Activated CD8-positive, alpha-beta memory T cell treated with anti-CD3 and anti-CD28 coated beads for 4 hours (primary cell): ENCODE results near the gene EFCAB12.
"Not testable (repeated sequence)": the region's sequence is repeated elsewhere in the genome, so short reads cannot be mapped to it uniquely, and the experiment has no call there.

Experiments used
- DNase-seq, 2 donors: peaks; one replicate each; pipeline ENCODE4 v3.0.0-alpha.2; 2020; ENCODE audit warnings: low read depth in 2 of 2

Gene EFCAB12

DNA sequence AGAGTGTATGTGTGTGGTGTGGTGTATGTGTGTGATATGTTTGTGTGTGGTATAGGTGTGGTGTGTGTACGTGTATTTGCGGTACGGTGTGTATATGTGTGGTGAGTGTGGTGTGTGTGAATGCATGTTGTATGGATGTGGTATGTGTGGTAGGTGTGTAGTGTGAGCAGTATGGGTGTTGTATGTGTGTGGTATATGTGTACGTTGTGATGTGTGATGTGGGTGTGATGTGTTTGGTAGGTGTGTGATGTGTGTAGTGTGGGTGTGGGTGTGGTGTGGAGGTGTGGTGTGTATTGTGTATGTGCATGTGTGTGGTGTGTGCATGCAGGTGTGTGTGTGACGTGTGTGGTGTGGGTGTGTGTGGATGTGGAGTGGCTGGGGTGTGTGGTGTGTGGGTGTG, 58.7 kb downstream of the EFCAB12 start:
- no peak for DNase-seq

DNA sequence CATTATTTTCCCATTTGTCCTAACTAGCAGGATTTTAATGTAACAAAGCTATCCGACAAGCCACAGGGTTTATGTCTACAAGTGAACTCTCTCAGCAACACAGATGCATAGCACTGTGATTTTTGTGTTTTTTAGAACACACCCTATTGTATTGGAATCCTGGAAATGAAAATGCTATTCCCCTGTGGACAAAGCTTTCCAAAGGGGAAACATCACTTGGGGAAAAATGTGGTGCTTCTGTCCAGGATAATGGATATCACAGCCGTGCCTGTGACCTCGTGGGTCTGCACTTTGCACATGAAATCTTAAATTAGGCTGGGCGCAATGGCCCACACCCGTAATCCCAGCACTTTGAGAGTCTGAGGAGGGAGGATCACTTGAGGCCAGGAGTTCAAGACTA, 60.6 kb downstream of the EFCAB12 start:
- no peak for DNase-seq

DNA sequence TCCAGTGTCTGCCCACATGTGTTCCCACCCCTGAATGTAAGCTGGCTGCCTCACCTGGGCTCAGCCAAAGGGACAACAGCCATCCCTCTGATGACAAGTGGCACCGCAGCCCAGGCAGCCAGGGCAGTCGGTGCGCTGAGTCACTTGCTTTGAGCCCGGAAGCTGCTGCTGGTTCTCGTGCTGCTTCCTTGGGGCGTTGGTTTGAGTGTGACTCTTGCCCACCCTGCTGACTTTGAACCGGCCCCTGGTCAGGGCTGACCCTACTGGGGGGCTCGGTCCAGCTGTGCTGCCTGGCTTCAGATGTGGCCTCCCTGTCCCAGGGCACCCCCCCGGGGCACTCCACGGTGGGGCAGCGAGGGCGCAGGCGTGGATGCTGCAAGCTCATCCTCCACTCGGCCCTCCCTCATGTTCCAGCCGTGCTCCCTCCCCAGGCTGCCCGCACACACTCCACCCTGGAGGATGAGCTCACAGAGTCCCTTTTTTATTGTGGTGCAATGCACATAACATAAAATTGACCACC, 62.1 kb downstream of the EFCAB12 start:
- DNase-seq = no peak

DNA sequence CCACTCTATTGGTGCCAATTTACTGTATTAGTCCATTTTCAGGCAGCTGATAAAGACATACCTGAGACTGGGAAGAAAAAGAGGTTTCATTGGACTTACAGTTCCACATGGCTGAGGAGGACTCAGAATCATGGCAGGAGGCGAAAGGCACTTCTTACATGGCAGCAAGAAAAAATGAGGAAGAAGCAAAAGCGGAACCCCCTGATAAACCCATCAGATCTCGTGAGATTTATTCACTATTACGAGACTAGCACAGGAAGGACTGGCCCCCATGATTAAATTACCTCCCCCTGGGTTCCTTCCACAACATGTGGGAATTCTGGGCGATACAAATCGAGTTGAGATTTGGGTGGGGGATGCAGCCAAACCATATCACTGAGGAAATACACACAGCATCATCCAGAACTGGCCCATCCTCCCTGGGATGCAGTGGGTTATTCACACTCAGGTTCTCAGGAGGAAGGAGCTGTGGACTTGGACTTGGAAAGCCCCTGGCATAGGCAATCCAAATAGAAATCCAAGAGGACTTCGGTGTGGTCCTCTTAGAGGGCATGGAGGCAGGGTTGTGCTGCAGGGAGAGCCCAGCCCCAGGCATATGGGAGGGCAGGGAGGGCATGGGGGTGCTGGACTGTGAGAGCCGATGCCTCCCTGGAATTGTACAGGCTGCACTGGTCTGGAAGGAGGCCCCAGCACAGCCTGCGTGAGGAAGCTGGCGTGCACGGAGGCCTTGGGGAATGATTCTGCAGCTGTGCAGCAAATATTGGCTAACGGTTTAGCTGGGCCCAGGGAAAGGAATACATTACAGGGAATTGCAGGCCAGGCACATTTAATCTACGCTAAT, 62.9 kb downstream of the EFCAB12 start:
- no peak for DNase-seq

DNA sequence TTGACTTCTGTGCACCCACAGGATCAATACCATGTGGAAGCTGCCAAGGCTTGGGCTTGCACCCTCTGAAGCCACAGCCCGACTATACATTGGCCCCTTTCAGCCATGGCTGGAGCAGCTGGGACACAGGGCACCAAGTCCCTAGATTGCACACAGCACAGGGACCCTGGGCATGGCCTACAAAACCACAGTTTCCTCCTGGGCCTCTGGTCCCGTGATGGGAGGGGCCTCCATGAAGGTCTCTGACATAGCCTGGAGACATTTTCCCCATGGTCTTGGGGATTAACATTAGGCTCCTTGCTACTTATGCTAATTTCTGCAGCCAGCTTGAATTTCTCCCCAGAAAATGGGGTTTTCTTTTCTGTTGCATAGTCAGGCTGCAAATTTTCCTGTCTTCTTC, 63.6 kb downstream of the EFCAB12 start:
- not testable (repeated sequence) for DNase-seq

DNA sequence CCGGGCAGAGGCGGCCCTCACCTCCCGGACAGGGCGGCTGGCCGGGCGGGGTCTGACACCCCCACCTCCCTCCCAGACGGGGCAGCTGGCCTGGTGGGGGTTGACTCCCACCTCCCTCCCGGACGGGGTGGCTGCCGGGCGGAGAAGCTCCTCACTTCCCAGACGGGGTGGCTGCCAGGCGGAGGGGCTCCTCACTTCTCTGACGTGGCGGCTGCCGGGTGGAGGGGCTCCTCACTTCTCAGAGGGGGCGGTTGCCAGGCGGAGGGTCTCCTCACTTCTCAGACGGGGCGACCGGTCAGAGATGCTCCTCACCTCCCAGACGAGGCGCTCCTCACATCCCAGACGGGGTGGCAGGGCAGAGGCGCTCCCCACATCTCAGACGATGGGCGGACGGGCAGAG, 65.1 kb downstream of the EFCAB12 start:
- not testable (repeated sequence) for DNase-seq

DNA sequence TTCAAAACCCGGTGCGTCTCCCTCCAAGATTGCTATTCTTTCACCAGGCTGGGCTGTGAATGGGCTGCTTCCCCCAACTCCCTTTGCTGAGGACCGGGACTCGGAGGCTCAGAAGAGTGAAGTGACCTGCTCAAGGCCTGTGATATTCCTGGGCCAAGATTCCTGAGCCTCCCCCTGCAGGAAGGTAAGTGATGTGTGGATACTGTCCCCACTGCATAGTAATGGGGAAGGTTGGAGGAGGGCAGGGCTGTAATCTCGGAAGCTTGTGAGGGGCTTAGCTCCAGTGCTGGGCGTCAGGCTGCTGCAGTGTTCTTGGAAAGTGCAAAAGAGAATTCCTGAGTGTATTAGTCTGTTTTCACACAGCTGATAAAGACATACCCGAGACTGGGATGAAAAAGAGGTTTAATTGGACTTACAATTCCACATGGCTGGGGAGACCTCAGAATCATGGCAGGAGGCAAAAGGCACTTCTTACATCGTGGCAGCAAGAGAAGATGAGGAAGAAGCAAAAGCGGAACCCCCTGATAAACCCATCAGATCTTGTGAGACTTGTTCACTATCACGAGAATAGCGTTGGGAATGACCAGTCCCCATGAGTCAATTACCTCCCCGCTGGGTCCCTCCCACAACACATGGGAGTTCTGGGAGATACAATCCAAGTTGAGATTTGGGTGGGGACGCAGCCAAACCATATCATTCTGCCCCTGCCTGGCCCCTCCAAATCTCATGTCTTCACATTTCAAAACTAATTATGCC, 67.6 kb downstream of the EFCAB12 start:
- DNase-seq = no peak

DNA sequence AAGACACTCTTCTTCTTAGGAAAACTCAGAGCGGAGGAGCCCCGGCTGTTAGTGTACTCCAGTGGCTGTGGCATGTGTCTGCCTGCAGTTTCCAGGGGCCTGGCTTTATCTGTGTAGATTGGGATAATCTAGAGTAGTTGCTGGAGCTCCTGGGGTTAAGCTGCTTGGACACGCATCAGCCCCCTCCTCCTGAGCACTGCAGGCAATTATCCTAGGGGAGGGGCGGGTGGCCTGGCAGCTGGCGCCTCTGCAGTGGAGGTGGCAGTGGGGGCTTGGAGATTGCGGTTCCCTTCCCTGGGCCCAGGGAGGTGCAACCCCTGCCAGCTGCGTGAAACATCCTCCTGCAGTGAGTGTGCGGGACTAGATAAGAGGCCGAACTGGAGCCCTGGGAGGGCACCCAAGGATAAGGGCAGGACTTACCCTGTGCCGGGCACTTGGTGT, 68.2 kb downstream of the EFCAB12 start:
- DNase-seq = no peak

DNA sequence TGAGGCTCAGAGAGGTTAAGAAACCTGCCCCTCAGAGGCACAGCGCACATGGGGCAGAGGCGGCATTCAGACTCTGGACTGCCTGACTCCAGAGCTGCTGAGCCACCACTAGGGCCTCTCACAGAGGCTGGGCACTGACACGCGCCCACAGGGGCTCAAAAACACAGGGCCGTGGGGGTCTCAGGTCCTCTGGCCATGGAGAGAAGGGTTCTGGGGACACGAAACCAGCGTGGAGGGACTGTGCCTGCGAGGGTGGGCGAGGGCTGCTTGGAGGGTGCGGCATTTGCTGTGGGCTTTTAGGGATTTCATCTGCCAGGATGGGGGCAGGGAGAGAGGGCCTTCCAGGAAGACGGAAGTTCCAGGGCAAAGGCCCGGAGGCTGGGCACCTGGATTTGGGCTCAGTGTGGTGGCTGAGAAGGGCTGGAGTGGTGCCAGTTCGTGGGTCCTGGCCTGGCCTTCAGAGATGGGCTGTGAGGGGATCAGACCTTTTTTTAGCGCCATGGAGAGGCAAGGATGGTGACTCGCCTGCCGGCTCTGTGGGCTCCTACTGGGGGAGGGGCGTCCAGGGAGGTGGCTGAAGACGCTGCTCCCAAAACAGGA, 69.6 kb downstream of the EFCAB12 start:
- DNase-seq = no peak

DNA sequence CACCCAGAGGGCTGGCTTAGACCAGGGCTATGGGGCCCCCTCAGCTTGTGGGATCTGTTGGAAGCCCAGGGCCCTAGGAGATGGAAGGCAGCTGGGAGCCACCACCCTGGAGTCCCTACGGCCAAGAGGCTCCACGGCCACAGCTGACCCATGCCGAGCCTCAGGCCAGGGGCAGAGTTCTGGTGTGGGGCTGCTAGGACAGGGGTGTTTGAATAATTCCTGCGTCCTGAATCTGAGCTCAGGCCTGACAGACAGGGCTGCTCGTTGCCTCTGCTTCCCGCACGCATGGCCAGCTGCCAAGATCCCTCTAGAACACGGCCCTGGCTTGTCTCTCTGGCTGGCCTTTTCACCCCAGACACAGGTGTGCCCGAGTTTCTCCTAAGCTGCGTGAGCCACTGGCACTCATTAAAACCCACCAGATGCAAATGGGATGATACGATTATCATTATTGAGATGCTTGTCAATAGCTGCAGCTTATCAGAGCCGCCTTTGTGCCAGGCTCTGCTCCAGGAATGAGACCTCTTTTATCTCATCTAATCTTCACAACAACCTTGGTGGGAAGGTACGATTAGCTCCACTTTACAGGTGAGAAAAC, 70.2 kb downstream of the EFCAB12 start:
- no peak for DNase-seq

DNA sequence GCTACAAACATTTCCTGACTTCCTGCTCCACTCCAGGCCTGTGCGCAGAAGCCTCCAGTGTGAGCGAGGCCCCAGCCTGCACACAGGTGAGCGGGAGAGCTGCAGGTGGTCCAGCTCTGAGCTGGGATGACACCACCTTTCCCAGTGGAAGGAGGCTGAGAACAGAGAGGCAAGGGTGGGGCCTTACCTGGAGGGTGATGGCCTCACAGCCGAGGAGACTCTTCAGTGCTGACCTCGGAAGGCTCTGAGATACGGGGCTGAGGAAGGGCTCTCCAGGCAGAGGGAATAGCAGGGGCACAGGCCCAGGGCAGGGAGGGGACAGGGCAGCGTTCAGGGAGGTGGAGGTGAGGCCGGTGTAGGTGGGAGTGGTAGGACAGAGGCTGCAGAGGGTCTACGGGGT, 70.8 kb downstream of the EFCAB12 start:
- no peak for DNase-seq

DNA sequence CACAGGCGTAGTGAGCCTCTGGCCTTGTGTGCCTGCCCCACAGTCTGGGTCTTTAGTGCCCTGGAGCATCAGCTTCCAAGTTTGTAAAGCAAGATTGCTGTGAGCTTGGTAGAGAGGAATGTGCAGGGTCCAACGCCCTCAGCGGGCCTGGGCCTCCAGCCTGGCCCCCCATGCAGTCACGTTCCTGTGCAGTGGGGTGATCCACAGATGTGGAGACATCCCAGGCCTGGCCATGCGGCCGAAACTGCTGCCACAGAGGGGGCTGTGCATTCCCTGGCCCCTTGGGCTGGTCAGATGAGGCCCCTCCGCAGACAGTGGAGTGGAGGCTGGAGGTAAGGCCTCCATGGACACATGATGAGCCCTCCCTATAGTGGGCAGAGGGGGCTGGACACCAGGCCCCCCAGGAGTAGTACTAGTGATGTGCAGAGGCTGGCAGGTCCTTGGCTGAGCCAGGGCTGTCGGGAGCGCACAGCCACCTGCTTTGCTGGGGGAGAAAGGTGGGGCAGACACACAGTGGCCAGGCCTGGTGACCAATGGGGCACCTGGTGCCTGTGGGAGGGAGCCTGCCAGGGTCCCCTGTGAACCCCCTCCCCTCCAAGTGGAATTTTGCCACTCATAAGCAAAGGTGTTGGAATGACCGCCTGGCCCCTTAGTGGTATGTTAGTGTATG, 71.5 kb downstream of the EFCAB12 start:
- DNase-seq = no peak

DNA sequence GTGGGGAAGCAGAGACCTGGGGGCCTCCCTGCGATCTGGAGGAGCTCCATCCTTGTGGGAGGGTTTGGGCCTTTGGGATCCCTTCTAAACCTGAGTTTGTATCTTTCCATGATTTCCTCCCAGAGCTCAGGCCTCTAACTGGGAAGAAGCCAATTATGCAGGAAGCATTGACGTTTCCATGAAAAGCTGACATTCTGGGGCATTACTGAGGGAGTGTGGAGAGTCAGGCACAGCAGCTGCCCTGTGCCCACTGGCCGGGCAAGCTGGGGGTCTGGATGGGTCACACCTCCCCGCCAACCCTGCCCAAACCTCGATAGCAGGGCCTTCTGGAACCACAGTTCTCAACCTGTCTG, 74.9 kb downstream of the EFCAB12 start:
- no peak for DNase-seq

DNA sequence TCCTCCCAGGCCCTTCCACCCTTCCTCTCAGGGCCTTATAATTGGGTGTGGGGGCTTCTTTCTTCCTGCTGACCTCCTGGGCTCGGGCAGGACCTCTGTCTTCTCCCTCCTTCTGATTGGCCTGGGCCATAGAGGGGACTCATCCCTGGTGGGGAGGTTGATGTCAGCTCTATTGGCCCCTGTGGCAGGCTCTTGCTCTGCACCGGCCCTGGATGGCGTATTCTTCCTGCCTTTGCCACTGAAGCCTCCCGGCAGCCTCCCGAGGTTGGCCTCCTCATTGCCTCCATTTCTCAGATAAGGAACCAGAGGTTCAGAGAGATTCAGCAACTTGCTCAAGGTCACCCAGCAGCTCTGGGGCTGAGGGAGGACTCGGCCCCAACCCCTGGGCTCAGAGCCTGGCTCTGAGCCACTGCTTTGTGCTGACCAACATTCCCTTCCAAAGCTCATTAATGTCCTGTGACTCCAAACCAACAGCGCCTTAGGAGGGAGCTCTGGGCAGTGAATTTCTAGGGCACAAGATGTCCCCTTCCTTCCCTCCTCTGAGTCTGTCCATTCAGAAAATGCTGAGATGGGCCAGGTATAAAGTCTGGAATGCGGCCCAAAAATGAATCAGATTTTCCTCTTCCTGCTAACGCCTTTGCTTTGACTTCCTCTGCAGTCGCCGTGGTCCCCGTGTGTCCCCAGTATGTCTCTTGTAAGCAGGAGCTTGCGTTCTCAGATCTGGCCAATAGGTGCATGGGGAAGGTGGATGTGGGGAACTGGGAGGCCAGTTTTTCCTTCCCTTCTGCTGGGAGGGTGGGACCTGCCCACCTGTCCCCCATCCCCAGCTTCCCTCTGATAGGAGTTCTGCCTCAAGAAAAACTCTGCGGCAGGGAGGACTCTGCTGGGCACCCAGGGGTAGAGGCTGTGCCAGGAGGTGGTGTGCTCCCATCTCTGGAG, 75.5 kb downstream of the EFCAB12 start:
- DNase-seq = no peak

DNA sequence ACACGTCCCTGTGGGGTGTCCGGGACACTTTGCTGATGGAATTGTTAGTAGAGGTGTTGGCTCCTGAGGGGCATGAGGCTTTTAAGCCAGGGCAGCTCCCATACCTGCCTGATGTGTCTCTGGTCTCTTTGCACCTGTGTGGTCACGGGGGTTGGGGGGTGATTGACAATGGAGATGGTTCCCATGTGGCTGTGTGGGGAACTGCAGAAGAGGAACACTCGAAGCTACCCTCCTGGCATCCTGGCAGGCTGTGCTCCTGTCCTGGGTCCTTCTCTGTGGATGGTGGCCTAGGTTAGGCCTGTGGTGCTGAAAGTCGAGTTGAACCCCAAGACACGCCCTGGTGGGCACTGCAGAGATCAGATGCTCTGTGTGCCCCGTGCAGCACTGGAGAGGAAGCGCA, 76.4 kb downstream of the EFCAB12 start:
- no peak for DNase-seq
